Measurements from ENCODE around the gene RTP4. TPM values are rescaled to one million over a fixed set of nuclear protein-coding genes. Genes with fewer than 3 reads are reported as not detected.

RTP4 gene
- total and polyA plus RNA-seq, 9 of the 15 experiments (the other 6 are each of a cell fraction or from before 2014, with no cell fraction given), result 0.06 to 0.17 TPM; not detected in 7

DNA sequence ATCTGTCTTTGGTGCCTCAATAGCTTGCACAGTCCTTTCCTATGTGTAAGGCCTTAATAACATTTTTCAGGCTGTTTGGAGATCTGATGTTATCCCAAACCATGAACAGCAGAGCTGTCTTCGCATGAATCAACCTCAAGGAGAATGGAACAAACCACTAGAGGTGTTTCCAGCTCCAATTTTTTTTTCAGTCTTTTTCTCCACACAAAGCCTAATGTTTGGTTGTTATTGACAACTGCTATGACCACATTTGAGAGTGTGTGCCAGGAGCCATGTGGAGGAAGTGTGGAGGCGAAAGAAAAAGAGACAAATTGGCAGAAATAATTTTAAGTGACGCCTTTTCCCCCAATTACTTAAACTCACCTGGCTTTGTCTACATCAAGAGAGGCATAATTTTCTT, 38.7 kb downstream of the RTP4 start:
- ChIA-PET POLR2A (interaction anchor here (2.3 kb wide), 1 partner anchor 10 kb away, joined by 8 read pairs; no protein-coding TSS in a partner anchor), CTCF (ENCODE audit: low intra/inter-chr PET ratio) (no interaction called here)
- intact Hi-C loops (cut with micrococcal nuclease) (no loop called here), in situ Hi-C loops (cut with MboI) (no loop called here)
- no peak overlapping the region for H2AFZ ChIP-seq (ENCODE audit: low read depth, low read length)
- H3K9me1 ChIP-seq (ENCODE audit: control insufficient read depth, insufficient read depth, low read length), result no peaks in the 10 kb centered on the region
- H3K4me2 ChIP-seq (ENCODE audit: insufficient read depth, low read length), result no peak overlapping the region
- BruUV-seq (replicated peaks), result no TSS peak
- DNase-seq (ENCODE audit: extremely low read depth in 1 of 4, low spot score in 3 of 4) (no peak), ATAC-seq (no peak), FAIRE-seq (no peak)
- no peak overlapping the region for H3K9ac ChIP-seq (ENCODE audit: insufficient read depth in 1 of 2, low read depth in 2 of 2, low read length in 2 of 2)
- H3K36me3 ChIP-seq (ENCODE audit: control insufficient read depth, insufficient read depth, low read length), result no peaks in the 10 kb centered on the region
- H3K4me1 ChIP-seq (replicated peaks in 1 of 2; ENCODE audit: control insufficient read depth in 2 of 2, insufficient read depth in 2 of 2, low read length in 2 of 2), result 0 out of 5 replicates have a peak, but pooled peaks cover 0 to 2% of the 10 kb centered on the region in 2 experiments
- no peaks in the 10 kb centered on the region for H3K9me3 ChIP-seq (replicated peaks; ENCODE audit: control insufficient read depth, insufficient read depth, low read depth, low read length)
- H4K20me1 ChIP-seq (replicated peaks; ENCODE audit: control insufficient read depth, insufficient read depth, low read length), result no peaks in the 10 kb centered on the region
- no peak overlapping the region for H3K4me3 ChIP-seq
- TF ChIP-seq DIDO1 (tag; IDR thresholded peaks at IDR 0.05; ENCODE audit: low read depth) (no peak), HLTF (IDR thresholded peaks at IDR 0.05) (no peak), TEAD4 (IDR thresholded peaks at IDR 0.05; ENCODE audit: low read length) (no peak), TEAD4 (CRISPR knock-in tag; IDR thresholded peaks at IDR 0.05; ENCODE audit: borderline replicate concordance) (no peak), MXI1 (IDR thresholded peaks at IDR 0.05; ENCODE audit: low read depth, low read length) (no peak), ZBTB1 (CRISPR knock-in tag; IDR thresholded peaks at IDR 0.05; ENCODE audit: borderline replicate concordance, low read depth) (no peak), ZNF586 (CRISPR knock-in tag; conservative IDR thresholded peaks at IDR 0.05) (no peak), GABPB2 (CRISPR knock-in tag; conservative IDR thresholded peaks at IDR 0.05) (no peak), MCM5 (IDR thresholded peaks at IDR 0.05; ENCODE audit: low read depth) (no peak)
- TF ChIP-seq, protein P1, sequence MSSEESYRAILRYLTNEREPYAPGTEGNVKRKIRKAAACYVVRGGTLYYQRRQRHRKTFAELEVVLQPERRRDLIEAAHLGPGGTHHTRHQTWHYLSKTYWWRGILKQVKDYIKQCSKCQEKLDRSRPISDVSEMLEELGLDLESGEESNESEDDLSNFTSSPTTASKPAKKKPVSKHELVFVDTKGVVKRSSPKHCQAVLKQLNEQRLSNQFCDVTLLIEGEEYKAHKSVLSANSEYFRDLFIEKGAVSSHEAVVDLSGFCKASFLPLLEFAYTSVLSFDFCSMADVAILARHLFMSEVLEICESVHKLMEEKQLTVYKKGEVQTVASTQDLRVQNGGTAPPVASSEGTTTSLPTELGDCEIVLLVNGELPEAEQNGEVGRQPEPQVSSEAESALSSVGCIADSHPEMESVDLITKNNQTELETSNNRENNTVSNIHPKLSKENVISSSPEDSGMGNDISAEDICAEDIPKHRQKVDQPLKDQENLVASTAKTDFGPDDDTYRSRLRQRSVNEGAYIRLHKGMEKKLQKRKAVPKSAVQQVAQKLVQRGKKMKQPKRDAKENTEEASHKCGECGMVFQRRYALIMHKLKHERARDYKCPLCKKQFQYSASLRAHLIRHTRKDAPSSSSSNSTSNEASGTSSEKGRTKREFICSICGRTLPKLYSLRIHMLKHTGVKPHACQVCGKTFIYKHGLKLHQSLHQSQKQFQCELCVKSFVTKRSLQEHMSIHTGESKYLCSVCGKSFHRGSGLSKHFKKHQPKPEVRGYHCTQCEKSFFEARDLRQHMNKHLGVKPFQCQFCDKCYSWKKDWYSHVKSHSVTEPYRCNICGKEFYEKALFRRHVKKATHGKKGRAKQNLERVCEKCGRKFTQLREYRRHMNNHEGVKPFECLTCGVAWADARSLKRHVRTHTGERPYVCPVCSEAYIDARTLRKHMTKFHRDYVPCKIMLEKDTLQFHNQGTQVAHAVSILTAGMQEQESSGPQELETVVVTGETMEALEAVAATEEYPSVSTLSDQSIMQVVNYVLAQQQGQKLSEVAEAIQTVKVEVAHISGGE (CRISPR knock-in tag; IDR thresholded peaks at IDR 0.05), result no peak
- TF ChIP-seq, protein P2, sequence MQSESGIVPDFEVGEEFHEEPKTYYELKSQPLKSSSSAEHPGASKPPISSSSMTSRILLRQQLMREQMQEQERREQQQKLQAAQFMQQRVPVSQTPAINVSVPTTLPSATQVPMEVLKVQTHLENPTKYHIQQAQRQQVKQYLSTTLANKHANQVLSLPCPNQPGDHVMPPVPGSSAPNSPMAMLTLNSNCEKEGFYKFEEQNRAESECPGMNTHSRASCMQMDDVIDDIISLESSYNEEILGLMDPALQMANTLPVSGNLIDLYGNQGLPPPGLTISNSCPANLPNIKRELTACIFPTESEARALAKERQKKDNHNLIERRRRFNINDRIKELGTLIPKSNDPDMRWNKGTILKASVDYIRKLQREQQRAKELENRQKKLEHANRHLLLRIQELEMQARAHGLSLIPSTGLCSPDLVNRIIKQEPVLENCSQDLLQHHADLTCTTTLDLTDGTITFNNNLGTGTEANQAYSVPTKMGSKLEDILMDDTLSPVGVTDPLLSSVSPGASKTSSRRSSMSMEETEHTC (IDR thresholded peaks at IDR 0.05), result no peak
- TF ChIP-seq, protein P3, sequence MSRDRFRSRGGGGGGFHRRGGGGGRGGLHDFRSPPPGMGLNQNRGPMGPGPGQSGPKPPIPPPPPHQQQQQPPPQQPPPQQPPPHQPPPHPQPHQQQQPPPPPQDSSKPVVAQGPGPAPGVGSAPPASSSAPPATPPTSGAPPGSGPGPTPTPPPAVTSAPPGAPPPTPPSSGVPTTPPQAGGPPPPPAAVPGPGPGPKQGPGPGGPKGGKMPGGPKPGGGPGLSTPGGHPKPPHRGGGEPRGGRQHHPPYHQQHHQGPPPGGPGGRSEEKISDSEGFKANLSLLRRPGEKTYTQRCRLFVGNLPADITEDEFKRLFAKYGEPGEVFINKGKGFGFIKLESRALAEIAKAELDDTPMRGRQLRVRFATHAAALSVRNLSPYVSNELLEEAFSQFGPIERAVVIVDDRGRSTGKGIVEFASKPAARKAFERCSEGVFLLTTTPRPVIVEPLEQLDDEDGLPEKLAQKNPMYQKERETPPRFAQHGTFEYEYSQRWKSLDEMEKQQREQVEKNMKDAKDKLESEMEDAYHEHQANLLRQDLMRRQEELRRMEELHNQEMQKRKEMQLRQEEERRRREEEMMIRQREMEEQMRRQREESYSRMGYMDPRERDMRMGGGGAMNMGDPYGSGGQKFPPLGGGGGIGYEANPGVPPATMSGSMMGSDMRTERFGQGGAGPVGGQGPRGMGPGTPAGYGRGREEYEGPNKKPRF (IDR thresholded peaks at IDR 0.05; ENCODE audit: low read depth, low read length), result no peak
- TF ChIP-seq, protein P4, sequence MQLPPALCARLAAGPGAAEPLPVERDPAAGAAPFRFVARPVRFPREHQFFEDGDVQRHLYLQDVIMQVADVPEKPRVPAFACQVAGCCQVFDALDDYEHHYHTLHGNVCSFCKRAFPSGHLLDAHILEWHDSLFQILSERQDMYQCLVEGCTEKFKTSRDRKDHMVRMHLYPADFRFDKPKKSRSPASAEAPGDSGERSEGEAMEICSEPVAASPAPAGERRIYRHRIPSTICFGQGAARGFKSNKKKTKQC (CRISPR knock-in tag; IDR thresholded peaks at IDR 0.05), result no peak
- no peak overlapping the region for H3K27ac ChIP-seq (ENCODE audit: extremely low read depth, low read depth, low read length)
- 2% methylated on average over 3 of the region's 3 CpGs for WGBS (ENCODE audit: insufficient coverage, low coverage, missing lambda C conversion rate)
- no peaks in the 10 kb centered on the region for H3K79me2 ChIP-seq (ENCODE audit: control insufficient read depth, insufficient read depth, low read length)
- no peaks in the 10 kb centered on the region; a peak in 1 of 5 replicates for H3K27me3 ChIP-seq (ENCODE audit: control insufficient read depth in 2 of 2, insufficient read depth in 2 of 2, low read length in 2 of 2)
